Measurements from ENCODE around the gene FAM135A. TPM values are rescaled to one million over a fixed set of nuclear protein-coding genes. Genes with fewer than 3 reads are reported as not detected.

Gene FAM135A
- total and polyA plus RNA-seq, 2 of the 13 experiments (the other 11 are each of a cell fraction or from before 2014, with no cell fraction given): 26.9 to 31.5 TPM

DNA sequence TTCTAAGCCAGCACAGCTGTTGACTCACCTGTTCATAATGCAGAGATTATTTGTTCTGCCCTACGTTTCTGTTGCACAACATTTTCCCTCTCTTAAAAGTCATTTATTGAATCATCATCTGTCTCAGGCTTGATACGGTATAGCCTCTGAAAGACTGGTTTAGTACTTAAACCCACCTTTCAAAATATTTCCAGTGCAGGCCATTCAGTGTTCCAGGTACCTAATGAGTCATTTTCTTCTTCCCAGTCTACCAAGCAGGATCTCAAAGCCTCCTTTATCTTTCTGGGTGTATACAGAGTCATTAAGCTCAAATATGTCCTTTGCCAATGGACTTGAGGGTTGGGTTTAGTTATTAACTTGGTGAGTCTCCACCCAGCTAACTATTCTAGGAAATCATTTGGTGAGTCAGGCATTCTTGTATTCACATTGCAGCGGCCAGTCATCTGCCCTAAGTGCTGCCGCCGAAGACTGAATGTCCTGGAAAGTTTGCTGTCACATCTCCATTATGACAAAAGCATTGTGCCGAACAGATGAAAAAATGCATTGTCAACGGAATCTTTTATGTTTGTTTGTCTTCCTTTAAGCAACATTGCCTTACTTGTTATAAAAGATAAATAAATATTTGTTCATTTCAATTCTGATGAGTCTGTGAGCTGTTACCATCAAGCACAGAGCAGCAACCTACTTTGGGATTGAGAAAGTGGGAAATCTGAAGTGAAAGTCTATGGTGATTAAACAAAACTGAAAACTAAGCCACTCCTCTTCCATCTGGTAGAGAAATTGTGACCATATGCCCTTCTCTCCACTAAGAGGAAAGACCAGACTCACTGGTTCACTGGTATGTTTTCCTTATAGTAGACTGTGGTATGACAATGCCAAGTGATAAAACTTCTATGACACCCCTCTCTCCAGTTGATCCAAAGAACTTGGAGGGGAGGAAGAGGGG lies 14.3 kb upstream of the FAM135A start (continued):
- TF ChIP-seq ZNF646 (CRISPR knock-in tag; IDR thresholded peaks at IDR 0.05) (no peak), MTA1 (CRISPR knock-in tag; IDR thresholded peaks at IDR 0.05; ENCODE audit: borderline replicate concordance) (no peak), ZSCAN25 (CRISPR knock-in tag; IDR thresholded peaks at IDR 0.05) (no peak), MAFG (CRISPR knock-in tag; IDR thresholded peaks at IDR 0.05) (no peak), GABPB1 (CRISPR knock-in tag; IDR thresholded peaks at IDR 0.05) (no peak), REPIN1 (CRISPR knock-in tag; IDR thresholded peaks at IDR 0.05; ENCODE audit: borderline replicate concordance, low read depth) (no peak), KLF9 (CRISPR knock-in tag; IDR thresholded peaks at IDR 0.05; ENCODE audit: low read depth) (no peak), CEBPZ (IDR thresholded peaks at IDR 0.05; ENCODE audit: low read length) (no peak), FLYWCH1 (CRISPR knock-in tag; IDR thresholded peaks at IDR 0.05) (no peak), ATF7 (IDR thresholded peaks at IDR 0.05) (no peak), ATF7 (CRISPR knock-in tag; IDR thresholded peaks at IDR 0.05) (no peak), ZNF598 (CRISPR knock-in tag; IDR thresholded peaks at IDR 0.05; ENCODE audit: borderline replicate concordance) (no peak)
- TF ChIP-seq, protein P1, sequence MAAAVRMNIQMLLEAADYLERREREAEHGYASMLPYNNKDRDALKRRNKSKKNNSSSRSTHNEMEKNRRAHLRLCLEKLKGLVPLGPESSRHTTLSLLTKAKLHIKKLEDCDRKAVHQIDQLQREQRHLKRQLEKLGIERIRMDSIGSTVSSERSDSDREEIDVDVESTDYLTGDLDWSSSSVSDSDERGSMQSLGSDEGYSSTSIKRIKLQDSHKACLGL (CRISPR knock-in tag; IDR thresholded peaks at IDR 0.05): no peak
- TF ChIP-seq, protein P2, sequence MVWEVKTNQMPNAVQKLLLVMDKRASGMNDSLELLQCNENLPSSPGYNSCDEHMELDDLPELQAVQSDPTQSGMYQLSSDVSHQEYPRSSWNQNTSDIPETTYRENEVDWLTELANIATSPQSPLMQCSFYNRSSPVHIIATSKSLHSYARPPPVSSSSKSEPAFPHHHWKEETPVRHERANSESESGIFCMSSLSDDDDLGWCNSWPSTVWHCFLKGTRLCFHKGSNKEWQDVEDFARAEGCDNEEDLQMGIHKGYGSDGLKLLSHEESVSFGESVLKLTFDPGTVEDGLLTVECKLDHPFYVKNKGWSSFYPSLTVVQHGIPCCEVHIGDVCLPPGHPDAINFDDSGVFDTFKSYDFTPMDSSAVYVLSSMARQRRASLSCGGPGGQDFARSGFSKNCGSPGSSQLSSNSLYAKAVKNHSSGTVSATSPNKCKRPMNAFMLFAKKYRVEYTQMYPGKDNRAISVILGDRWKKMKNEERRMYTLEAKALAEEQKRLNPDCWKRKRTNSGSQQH (CRISPR knock-in tag; IDR thresholded peaks at IDR 0.05; ENCODE audit: low read depth): no peak
